HG03139 (cell line): Measurements from ENCODE around the gene ZMAT5.
A peak's percentile ranks its signal among the peaks of the same experiment; 100 is the strongest.

Experiments used
- ATAC-seq: cut with Tn5 transposase; IDR thresholded peaks from one replicate; pipeline ENCODE4 v1.9.1; 2021; ENCODE audit not compliant: unreplicated experiment

ZMAT5 gene

DNA sequence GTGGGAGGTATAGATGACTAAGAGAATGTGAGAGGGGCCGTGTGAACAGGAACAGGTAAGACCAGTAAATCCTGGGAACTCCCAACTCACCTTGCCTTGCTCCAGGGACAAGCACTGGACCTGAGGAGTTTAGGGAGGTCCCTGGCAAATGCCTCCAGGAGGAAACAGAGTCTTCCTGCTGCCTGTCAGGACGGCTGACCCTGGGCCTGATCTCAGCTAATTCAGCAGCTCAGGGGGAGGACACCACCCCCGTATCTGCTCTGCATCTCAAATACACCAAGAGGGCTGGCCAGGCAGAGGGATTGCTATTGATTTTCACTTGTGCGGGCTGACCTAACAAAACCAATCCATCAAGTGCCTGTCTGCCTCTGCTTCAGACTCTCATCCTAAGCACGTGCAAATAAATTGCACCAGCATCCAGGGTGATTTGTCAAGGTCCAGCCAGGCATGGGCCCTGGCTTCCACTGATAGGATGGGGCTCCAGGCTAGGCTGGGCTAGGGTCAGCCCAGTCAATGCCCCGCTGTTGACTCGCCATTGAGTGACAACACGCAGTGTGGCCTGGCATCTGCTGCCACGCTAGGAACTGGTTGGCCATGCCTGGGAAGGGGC, 20.7 kb upstream of the ZMAT5 start:
- ATAC-seq: no peak

DNA sequence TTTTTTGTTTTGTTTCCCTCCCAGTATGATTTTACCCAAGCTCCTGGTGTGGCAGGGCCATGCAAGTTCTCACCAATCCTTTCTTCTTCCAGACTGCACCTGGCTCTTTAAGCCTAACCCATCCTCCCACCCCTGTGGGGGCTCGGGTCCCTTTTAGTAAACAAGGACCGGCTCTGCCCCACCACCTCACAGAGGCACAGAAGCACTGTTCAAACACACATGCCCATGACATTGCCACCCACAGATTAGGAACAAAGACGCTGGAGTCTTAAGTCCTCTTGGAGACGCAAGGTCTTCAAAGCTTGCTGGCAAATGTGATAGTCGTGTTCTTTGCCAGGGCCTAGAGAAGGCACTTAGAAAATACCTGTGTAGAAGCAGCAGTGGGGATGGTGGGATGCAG, 19.2 kb upstream of the ZMAT5 start:
- no peak for ATAC-seq

DNA sequence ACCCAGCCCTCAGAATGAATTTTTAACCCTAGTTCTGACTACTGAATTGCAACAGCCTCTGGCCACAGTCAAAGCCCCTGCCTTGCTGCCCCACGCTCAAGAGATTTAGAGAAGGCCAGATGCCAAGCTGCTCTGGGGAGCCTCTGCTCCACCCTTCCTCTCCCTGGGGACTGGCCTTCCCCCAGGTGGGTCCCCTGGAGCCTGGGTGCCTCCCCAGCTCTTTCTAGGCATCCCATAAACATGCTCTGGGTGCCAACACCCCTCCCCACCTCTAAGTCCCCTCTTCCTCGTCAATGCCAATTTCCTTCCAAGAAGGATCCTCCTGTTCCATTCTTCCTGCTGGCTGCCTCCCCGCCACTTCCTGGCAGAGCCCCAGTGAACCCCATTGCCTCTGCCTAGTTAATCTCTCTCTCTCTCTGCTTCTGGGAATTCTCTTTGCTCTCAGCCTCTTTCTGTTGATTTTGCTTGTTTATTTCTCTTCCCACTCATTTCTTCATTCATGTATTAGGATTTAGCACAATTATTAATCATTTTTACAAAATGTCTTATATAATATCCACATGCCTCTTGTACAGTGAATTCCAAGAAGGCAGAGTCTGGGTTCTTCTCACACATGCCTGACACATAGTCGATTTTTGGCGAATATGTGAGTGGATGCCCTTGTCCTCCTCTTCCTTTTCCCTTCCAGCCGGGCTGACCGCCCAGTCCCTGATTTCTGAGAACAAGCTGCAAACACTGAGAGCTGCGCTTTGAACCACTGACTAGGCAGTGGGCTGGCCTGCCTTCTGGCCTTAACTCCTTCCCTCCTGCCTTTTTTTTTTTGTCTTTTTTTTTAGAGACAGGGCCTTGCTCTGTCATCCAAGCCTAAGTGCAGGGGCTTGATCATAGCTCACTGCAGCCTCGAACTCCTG, 17.9 kb upstream of the ZMAT5 start:
- no peak for ATAC-seq

DNA sequence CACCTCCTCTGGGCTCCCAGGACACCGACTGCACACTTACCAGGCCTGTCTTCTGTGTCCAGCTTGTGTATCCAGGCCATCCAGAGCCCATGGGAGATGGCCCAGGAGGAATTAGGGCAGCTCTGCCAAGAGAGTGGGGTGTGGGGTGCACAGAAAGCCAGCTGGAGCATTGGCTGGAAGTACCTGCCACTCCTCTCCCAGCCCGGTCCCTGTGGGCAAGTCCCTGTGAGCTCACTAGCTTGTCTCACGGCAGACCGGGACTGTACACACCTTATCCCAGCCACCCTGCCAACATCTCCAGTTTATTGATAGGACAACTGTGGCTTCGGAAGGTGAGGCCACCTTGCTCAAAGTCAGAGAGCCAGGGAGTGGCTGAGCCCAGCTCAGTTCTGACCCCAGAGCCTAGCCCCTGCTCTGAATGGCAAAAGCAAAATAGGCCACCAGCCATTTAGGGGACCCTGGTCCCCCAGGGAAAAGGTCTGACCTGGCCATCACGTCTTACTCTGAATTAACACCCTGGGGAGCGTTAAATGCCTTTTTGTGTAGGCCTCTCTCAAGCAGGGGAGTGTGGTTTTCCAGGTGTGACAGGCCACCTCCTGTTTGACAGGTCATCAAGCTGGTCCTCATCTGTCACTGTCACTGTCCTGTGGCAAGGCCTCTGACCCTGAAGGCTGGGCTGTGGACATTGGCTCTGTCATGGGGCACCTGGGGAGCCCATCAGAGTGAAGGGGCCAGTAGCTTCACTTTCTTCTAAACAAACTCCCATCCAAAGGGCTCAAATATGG, 15.4 kb upstream of the ZMAT5 start:
- ATAC-seq: no peak

DNA sequence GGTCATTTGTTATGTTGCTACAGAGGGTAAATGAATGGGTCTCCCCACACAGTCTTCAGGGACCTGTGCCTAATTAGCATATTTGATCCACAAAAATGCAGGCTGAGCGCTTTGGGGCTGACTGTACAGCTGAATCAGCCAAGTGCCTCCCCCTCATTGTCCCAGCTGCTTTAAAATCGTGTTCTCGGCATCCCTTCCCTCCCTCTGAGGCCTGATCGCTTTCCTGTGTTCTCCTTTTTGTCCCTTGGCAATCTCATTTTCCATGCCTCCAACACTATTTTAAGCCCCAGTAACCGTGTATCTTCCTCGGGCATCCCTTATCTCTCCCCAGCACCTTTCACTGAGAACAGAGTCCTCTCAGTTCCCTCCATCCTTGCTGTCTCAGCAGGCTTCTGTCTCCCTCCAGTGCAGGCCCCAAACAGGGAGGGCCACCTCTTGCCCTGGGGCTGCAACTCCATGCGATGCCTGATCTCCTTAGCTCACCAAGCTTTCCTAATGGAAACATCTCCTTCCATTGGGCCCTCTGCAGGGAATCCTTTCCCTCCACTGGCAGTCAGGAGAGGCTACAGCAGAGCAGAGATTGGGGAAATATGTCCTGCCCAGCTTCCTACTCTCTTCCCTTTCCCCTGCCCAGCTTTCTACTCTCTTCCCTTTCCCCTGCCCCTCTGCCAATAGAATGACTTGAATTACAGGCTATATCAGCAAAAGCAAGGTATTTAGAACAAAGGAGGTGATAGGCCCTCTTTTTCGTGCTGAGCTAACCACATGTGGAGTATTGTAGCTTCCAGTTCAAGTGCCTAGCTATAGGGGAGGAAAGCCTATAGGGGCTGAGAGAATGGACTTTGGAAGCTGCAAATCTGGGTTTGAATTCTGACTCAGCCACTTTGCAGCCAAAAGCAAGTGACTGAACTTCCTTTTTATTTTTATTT, 14.2 kb upstream of the ZMAT5 start:
- ATAC-seq: no peak

DNA sequence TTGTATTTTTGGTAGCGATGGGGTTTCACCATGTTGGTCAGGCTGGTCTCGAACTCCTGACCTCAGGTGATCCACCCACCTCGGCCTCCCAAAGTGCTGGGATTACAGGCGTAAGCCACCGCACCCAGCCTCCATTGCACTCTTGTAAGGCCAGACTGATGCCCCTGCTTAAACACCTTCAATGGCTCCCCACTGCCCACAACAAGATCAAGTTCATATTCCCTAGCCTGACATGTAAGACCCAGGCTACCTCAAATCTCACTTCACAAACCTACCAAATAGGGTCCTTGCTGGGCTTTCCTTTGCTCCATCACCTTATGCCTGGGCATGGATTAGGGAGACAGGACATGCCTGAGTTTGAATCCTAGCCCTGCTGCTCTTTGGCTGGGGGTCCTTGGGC, 13.4 kb upstream of the ZMAT5 start:
- no peak for ATAC-seq

DNA sequence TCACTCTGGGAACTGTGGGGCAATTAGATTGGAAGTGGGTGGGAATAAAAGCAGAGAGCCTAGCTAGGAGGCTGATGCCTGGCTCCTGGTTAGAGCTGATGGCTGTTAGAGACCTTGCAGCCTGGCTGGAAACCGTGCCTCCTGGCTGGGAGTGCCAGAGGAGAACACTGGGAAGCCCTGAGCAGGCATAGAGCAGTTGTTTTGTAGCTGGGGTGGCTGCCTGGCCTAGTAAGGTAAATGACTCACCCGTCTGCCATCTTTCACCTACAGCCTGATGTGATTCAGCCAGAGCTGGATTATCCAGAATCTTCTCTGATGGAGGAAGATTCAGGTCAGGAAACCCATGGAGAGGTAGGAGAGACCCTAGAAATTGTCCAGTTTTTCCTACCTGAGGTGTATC, 6.4 kb upstream of the ZMAT5 start:
- no peak for ATAC-seq

DNA sequence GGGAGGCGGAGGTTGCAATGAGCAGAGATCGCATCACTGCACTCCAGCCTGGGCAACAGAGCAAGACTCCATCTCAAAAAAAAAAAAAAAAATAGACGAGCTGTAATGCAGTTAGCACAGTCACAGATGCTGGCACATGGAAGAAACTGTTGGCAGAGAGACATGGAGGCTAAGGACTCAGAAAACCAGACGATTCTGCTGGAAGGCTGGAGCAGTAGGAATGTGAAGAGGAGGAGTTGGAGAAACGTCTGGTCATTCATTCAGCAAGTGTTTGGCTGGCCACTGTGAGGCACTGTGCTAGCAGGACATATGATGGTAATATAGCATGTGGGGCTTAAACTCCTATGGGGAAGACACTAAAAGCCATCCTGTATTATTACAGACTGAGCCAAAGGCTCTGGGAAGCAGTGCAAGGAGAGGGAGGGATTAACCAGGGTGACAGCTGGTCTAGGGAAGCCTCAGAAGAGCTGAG, 5.4 kb upstream of the ZMAT5 start:
- ATAC-seq: no peak

DNA sequence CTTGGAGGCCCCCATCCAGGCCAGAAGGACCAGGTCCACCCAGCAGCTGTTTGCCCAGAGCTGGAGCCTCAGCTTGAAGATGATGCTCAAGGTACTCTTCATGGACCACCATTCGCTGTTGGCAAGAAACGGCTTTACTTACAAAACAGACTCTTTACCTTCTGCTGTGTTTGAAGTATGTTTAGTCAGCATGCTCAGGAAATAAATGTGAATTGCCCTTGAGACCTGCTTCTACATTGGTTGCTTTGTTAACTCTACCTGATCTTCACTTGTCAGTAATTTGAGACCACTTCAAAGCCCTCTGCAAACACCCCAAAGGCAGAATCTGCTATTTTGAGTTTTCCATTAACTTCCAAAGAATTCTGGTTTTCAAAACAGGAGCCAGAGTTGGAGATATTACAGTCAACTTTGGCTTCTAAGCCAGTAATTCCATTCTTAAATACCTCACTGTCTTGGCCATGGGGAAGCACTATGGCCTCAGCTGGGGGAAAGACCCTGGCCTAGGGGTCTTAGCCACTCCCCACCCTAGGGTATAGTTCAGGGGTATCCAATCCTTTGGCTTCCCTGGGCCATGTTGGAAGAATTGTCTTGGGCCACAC, 3.0 kb upstream of the ZMAT5 start:
- no peak for ATAC-seq

DNA sequence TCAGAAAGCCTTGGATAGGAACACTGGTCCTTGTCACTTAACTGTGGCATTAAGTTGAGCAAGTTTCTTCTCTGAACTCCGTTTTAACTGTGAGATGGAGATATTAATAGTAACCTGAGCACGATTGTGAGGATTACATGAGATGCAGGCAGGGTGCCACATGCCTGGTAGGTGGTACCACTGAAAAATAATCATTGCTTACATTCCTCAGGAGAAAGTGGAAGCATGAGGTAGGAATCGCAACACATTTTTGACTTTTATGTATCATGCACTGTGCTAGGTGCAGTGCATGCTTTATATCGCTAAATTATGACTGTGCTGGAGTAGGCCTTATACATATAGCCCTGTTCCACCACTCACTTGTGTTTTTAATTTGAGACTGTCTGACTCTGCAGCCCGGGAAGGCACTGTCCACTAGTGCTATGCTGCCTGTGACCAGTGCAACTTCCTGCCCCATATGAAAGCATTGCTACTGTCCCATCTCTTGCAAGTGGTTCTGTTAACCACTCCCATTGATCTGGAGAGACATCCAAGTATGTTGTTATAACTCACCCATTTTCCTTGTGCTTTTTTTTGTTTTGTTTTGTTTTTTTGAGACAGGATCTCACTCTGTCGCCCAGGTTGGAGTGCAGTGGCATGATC, 1.4 kb upstream of the ZMAT5 start:
- no peak for ATAC-seq

DNA sequence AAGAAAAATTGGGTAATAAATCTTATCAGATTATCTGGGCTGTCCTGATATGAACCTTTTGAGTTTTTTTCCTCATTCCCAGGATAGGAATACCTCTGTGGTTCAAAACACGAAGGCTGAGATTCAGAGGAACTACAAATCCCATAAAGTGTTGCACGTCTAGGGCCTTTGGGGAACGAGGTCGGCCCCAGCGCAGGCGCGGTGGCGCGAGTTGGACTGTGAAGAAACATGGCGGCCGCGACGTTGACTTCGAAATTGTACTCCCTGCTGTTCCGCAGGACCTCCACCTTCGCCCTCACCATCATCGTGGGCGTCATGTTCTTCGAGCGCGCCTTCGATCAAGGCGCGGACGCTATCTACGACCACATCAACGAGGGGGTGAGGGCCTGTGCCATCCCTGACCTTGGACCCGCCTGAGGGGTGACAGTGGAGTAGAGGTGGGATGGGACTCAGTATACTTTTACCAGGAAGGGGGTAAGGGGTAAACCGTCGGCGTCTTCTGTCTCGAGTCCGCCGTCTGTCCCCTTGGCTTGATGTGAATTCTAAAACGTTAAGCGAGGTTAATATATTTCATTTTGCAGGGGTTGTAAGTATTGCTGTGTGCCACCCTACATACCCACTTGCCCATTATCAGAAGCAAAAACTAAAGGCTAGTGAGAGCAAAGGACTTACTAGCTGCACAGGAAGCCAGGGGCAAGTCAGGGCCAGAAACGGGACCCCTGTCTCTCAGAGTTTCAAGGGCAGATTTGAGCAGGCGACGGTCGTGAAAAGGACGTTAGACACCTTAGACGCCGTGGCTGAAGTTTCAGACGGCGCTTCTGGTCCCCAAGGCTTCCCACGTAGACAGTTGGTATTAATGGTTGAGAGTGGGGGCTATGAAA, 604 bp upstream of the ZMAT5 start, which contains the start of gene UQCR10:
TSS of gene UQCR10 (plus strand) at position 199 of the 881 bp plus-strand sequence. CDS start at position 229, 30 bp downstream.
- ATAC-seq: peak; percentile 59

DNA sequence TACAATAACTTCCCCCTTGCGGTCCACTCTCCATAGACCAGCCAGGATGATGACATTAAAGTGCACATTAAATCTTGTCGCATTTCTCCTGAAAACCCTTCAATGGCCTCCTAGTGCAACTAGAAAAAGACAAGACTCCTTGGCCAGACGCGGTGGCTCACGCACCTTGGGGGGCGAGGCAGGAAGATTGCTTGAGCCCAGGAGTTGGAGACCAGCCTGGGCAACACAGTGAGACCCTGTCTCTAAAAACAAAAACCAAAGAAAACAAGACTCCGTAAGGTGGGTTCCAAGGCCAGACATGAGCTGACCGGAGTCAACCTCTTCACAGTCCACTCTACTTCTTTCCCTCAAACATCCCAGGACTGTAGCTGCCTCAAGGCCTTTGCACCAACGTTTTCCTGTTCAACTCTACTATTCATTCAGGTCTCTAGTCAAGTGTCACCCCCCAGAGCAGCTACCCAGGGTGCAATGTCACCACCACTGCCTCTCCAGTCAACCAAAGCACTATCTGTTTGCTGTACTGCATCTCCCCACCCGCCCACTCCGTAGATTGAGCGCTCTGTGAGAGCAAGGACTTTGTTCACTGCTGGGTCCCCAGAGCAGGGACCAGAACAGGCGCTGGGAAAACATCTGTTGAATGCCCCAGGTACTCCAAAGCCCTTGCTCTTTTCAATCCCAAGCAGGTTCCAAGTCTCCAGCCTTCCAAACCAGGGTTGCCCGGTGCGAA, 739 bp downstream of the ZMAT5 start:
- peak; percentile 21 for ATAC-seq

DNA sequence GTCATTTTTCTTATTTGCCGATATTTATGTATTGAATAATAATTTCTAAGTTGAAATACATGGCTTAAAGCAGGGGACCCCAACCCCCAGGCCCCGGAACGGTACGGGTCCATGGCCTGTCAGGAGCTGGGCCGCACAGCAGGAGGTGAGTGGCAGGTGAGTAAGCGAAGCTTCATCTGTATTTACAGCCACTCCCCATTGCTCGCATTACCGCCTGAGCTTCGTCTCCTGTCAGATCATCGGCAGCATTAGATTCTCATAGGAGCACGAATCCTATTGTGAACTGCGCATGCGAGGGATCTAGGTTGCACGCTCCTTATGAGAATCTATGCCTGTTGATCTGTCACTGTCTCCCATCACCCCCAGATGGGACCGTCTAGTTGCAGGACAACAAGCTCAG, 4.5 kb downstream of the ZMAT5 start:
- ATAC-seq: no peak

DNA sequence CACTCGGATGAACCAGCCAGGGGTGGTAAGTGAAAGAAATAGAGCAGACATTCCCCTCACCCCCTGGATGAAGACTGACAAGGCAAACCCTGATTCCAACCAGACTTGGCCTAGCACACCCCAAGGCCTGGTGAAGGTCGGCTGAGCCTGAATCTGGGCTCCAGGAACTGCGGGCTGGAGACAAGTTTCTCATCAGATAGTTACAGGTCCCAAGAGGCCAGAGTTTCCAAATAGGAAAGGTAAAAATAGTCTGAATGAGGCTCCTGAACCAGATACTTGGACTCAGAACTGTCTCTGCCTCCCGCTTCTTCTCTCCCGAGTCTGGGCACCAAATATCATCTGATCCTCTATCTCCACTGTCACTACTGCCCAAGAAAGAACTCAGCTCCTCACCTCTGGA, 7.8 kb downstream of the ZMAT5 start:
- ATAC-seq: no peak

DNA sequence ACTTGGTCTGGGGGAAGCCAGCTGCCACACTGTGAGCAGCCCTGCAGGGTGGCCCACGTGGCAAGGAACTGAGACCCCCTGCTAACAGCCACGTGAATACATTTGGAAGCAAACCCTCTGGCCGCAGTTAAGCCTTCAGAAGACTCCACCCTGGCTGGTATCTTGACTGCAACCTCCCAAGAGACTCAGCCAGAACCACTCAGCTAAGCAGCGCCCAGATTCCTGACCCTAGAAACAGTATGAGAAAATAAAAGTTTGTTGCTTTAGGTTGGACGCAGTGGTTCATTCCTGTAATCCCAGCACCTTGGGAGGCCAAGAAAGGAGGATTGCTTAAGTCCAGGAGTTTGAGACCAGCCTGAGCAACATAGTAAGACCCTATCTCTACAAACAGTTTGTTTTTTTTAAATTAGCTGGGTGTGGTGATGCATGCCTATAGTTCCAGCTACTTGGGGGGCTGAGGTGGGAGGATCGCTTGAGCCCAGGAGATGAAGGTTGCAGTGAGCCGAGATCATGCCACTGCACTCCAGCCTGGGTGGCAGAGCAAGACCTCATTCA, 8.7 kb downstream of the ZMAT5 start:
- ATAC-seq: no peak

DNA sequence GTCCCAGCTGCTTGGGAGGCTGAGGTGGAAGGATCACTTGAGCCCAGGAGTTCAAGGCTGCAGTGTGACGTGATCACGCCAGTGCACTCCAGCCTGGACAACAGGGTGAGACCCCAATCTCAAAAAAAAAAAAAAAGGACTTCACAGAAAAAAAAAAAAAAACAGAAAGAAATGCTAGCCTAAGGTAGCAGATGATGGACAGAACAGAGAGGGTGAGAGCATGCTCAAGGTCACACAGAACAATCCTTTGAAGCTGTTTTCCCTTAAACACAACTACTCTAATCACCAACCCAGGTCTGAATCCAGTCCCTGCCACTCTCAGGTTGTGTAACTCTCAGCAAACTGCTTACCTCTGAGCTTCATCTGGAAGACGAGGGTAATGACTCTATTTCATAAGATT, 9.7 kb downstream of the ZMAT5 start:
- ATAC-seq: no peak

DNA sequence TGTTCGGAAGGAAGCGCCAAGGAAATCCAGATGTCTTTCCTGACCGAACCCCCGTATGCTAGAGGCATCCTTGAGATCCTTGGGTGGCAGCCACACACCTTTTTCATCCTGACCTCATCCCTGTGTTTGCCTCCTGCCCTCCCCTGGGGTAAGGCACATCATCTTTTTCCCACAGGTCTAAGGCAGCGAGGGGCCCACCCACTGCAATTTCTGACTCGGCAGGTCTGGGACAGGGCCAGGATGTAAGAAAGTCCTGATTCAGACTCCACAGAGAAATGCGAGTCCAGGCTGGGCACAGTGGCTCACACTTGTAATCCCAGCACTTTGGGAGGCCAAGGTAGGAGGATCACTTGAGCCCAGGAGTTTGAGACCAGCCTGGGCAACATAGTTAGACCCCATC, 10.5 kb downstream of the ZMAT5 start:
- ATAC-seq: no peak

DNA sequence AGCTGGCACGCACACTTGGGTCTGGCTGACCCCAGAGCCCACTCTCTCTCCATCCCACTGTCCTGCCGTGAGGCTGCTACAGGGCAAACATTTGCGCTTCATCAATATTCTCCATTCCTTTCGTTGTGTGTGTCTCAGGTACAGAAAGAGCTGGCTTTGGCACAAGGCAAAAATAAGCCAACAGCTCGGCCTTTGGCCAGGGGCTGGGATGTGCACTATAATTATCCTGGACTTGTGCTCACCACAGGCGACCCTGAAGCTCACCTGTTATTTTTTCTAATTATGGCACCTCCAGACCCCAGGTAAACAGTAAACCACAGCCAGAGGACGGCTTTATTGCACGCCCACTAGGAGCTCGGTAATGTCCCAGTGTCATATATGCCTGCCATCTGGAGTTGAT, 10.9 kb downstream of the ZMAT5 start:
- ATAC-seq: no peak
